ENCODE measurements around the gene CST3.
"Not testable (repeated sequence)": the region's sequence is repeated elsewhere in the genome, so short reads cannot be mapped to it uniquely, and the experiment has no call there.

Gene CST3

GRCh38 chr20:23637282-23638221 is at the start of gene CST3:
Gene CST3 (minus strand): TSS chr20:23637955. CDS start chr20:23637862, 93 bp downstream.
- Histone ChIP-seq H3K36me3 (ENCODE audit: insufficient read depth) (no peaks in the 10 kb centered on the region), H4K20me1 (ENCODE audit: insufficient read depth) (no peaks in the 10 kb centered on the region), H3K4me3 (IDR thresholded peaks at IDR 0.05; ENCODE audit: insufficient read depth, low read depth, low read length) (no peak within 1 kb of the TSS), H3K79me2 (ENCODE audit: insufficient read depth, low read depth) (no peaks in the 10 kb centered on the region), H3K4me1 (ENCODE audit: low read depth, poor library complexity, severe bottlenecking) (no peaks in the 10 kb centered on the region), H3K27me3 (ENCODE audit: insufficient read depth, low read depth) (no peaks in the 10 kb centered on the region), H3K4me2 (peak within 1 kb of the TSS; percentile 66), H3K9ac (peak within 1 kb of the TSS; percentile 74), H2AFZ (ENCODE audit: low read depth) (peak within 1 kb of the TSS; percentile 76), H3K27ac (peak within 1 kb of the TSS; percentile 36; the same call in 1 of the 2 replicates)
- no peak for TF ChIP-seq CTCF (conservative IDR thresholded peaks at IDR 0.05; ENCODE audit: low read depth, low read length)

- no peak overlapping the region for H2AFZ ChIP-seq (ENCODE audit: low read depth)
- no peak overlapping the region for H3K4me2 ChIP-seq
- no peaks in the 10 kb centered on the region for H3K79me2 ChIP-seq (ENCODE audit: insufficient read depth, low read depth)
- no peaks in the 10 kb centered on the region for H4K20me1 ChIP-seq (ENCODE audit: insufficient read depth)
- no peaks in the 10 kb centered on the region for H3K4me1 ChIP-seq (ENCODE audit: low read depth, poor library complexity, severe bottlenecking)
- TF ChIP-seq CTCF (conservative IDR thresholded peaks at IDR 0.05; ENCODE audit: low read depth, low read length) = no peak
- H3K27me3 ChIP-seq (ENCODE audit: insufficient read depth, low read depth) = no peaks in the 10 kb centered on the region
- H3K4me3 ChIP-seq (IDR thresholded peaks at IDR 0.05; ENCODE audit: insufficient read depth, low read depth, low read length) = no peak overlapping the region
- H3K9ac ChIP-seq = no peak overlapping the region
- no peak overlapping the region for H3K27ac ChIP-seq
- H3K36me3 ChIP-seq (ENCODE audit: insufficient read depth) = no peaks in the 10 kb centered on the region
Measured at GRCh38 chr20:23686046-23686750, 48.4 kb upstream of the CST3 start.

GRCh38 chr20:23685529-23685896 is 47.8 kb upstream of the CST3 start:
- H3K9ac ChIP-seq; H3K4me3 ChIP-seq (IDR thresholded peaks at IDR 0.05; ENCODE audit: insufficient read depth, low read depth, low read length); H3K27me3 ChIP-seq (ENCODE audit: insufficient read depth, low read depth); H3K27ac ChIP-seq; H4K20me1 ChIP-seq (ENCODE audit: insufficient read depth); H3K79me2 ChIP-seq (ENCODE audit: insufficient read depth, low read depth); H2AFZ ChIP-seq (ENCODE audit: low read depth); H3K4me2 ChIP-seq; H3K4me1 ChIP-seq (ENCODE audit: low read depth, poor library complexity, severe bottlenecking); H3K36me3 ChIP-seq (ENCODE audit: insufficient read depth): not testable (repeated sequence)

- H3K4me3 ChIP-seq (IDR thresholded peaks at IDR 0.05; ENCODE audit: insufficient read depth, low read depth, low read length) = no peak overlapping the region
- no peaks in the 10 kb centered on the region for H4K20me1 ChIP-seq (ENCODE audit: insufficient read depth)
- no peak overlapping the region for H3K27ac ChIP-seq
- no peak for TF ChIP-seq CTCF (conservative IDR thresholded peaks at IDR 0.05; ENCODE audit: low read depth, low read length)
- no peak overlapping the region for H3K9ac ChIP-seq
- no peaks in the 10 kb centered on the region for H3K4me1 ChIP-seq (ENCODE audit: low read depth, poor library complexity, severe bottlenecking)
- no peaks in the 10 kb centered on the region for H3K36me3 ChIP-seq (ENCODE audit: insufficient read depth)
- H3K4me2 ChIP-seq = no peak overlapping the region
- no peak overlapping the region for H2AFZ ChIP-seq (ENCODE audit: low read depth)
- H3K27me3 ChIP-seq (ENCODE audit: insufficient read depth, low read depth) = no peaks in the 10 kb centered on the region
- no peaks in the 10 kb centered on the region for H3K79me2 ChIP-seq (ENCODE audit: insufficient read depth, low read depth)
Measured at GRCh38 chr20:23684261-23684660, 46.5 kb upstream of the CST3 start.

Measured in KMS-11 (cell line).